ENCODE measurements around the gene ENTPD7.

ENTPD7 gene

DNA sequence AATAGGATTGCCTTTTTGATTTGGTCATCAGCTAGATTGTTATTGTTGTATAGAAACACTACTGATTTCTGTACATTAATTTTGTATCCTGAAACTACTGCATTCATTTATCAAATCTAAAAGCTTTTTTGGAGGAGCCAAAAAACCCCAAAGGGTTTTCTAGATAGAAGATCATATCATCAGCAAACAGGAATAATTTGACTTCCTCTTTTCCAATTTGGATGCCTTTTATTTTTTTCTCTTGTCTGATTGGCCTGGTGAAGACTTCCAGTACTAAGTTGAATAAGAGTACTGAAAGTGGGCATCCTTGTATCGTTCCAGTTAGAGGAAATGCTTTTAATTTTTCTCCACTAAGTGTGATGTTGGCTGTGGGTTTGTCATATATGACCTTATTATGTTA is 10.6 kb upstream of the ENTPD7 start:
- H3K4me3 ChIP-seq (replicated peaks; ENCODE audit: low read depth, low read length) = no peak overlapping the region
- TF ChIP-seq, protein P1, sequence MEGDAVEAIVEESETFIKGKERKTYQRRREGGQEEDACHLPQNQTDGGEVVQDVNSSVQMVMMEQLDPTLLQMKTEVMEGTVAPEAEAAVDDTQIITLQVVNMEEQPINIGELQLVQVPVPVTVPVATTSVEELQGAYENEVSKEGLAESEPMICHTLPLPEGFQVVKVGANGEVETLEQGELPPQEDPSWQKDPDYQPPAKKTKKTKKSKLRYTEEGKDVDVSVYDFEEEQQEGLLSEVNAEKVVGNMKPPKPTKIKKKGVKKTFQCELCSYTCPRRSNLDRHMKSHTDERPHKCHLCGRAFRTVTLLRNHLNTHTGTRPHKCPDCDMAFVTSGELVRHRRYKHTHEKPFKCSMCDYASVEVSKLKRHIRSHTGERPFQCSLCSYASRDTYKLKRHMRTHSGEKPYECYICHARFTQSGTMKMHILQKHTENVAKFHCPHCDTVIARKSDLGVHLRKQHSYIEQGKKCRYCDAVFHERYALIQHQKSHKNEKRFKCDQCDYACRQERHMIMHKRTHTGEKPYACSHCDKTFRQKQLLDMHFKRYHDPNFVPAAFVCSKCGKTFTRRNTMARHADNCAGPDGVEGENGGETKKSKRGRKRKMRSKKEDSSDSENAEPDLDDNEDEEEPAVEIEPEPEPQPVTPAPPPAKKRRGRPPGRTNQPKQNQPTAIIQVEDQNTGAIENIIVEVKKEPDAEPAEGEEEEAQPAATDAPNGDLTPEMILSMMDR (IDR thresholded peaks at IDR 0.05; ENCODE audit: low read length, missing control alignments) = no peak
- no peak for DNase-seq (ENCODE audit: low read depth)

DNA sequence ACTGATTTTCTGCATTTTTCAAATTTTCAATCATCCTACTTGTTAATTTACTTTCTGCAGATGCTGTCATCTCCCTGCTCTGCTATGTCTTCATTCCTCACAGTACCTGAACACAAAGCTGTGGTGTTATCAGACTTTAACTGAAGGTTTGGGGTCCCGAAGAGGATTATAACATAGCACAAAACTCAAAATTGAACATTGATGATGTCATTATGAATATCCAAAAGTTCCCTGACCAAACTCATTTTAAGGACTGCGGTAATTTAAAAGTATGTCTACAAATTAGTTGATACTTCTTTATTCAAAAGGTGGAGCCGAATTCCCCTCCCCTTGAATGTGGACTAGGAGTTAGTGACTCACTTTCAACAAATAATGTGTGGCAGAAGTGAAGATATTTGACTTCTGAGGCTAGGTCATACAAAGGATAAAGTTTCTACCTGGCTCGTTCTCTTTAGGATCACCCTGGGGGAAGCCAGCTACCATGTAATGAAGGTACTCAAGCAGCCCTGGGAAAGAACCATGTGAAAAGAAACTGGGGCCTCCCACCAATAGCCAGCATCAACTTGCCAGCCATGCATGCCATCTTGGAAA is 6.4 kb upstream of the ENTPD7 start:
- no peak for DNase-seq (ENCODE audit: low read depth)
- TF ChIP-seq, protein P1 (IDR thresholded peaks at IDR 0.05; ENCODE audit: low read length, missing control alignments) = no peak
- no peak overlapping the region for H3K4me3 ChIP-seq (replicated peaks; ENCODE audit: low read depth, low read length)

DNA sequence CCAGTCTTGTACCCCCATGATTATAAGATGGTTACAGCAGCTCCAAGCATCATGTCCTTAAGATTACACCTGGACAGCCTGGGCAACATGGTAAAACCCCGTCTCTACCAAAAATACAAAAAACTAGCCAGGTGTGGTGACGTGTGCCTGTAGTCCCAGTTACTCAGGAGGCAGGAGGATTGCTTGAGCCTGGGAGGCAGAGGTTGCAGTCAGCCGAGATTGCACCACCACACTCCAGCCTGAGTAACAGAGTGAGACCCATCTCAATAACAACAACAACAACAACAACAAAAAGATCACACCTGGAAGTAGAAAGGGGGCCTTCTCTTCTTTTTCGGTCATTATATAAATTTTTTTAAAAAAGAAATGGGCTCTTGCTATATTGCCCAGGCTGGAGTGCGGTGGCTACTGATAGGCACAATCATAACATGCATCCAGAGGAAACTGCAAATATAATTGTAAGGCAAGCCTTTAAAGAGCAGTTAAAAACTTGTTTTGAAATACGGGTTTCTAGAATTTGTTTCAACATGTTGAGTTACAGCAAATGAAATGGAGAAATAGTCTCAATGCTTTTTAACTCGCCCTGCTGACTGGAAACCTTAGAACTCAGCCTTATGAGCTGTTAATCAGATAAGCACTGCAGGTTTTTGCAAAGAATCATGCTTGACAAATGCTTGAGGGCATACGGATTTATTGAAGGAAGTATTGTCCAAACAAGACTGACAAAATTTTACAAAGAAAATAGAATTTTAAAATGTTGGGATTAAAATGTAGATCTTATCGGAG is 4.7 kb upstream of the ENTPD7 start:
- TF ChIP-seq, protein P1 (IDR thresholded peaks at IDR 0.05; ENCODE audit: low read length, missing control alignments) = no peak
- DNase-seq (ENCODE audit: low read depth) = no peak
- H3K4me3 ChIP-seq (replicated peaks; ENCODE audit: low read depth, low read length) = no peak overlapping the region

DNA sequence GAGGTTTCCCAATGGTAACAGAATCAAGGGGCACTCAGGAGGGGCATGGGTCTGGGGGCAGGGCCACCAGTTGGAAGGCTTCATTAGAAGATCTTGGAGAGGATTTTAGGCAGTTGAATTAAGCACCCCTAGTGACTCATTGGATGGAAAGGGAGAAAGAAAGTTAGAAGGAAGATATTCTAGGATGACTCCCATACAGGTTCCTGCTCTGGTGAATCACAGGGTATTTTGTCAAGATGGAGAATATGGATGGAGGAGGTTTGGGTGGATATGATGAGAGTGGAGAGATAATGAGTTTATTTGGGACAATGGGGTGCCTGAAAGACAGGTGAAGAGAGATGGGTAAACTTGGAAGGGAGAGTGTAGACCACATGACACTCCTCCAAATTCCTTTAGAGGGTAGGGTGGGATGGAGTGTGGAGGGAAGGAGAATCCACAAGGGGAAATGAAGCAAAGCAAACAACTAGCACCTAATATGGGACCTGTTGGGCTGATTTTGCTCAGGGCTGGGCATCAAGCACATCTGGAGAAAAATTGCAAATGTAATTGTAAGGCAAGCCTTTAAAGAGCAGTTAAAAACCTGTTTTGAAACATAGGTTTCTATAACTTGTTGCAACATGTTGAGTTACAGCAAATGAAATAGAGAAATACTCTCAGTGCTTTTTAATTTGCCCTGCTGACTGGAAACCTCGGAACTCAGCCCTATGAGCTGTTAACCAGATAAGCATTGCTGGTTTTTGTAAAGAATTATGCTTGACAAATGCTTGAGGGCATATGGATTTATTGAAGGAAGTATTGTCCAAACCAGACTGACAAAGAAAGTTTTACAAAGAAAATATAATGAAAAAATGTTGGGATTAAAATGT is 2.9 kb upstream of the ENTPD7 start:
- no peak for DNase-seq (ENCODE audit: low read depth)
- TF ChIP-seq, protein P1 (IDR thresholded peaks at IDR 0.05; ENCODE audit: low read length, missing control alignments) = no peak
- H3K4me3 ChIP-seq (replicated peaks; ENCODE audit: low read depth, low read length) = no peak overlapping the region

DNA sequence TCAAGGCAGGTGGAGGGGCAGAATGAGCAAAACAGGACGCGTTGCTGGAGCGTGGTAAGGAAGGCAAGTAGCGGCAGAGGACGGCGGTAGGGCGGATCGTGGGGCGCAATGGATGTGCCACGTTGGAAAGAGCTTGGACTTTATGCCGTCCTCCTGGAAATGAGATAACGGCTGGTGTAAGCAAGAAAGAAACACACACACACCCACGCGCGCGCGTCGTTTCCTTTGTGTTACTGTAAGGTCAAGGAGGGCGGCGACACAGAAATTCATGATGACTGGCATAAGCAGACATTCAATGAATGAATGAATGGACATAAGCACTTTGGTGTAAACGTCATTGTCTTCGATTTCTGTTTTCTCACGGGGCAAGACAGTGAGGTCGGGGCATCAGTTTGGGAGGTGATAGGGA is 683 bp upstream of the ENTPD7 start:
- DNase-seq (ENCODE audit: low read depth) = peak; percentile 49
- TF ChIP-seq, protein P1 (IDR thresholded peaks at IDR 0.05; ENCODE audit: low read length, missing control alignments) = no peak
- H3K4me3 ChIP-seq (replicated peaks; ENCODE audit: low read depth, low read length) = peak overlapping the region; percentile 89

DNA sequence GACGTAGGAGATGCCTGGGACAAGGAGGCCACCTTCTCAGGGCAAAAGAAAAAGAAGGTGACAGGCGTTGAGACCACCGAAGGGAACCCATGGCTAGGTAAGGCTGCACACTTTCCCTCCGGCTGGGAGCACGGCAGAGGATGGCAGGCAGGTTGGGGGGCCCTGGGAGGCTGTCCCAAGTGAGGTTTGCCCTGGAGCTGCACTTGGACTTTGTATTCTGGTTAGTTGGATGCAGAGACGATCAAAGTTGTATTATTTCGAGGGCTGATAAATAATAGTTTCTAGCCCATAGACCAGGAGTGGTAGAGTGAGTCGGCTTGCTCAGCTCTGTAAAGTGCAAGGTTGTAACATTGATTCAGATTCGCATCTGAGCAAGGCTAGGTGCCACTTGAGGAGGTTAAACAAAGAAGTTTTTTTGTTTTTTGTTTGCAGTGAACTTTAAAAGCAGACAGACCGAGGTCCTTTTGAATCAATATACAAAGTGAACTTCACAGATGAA is 608 bp downstream of the ENTPD7 start:
- TF ChIP-seq, protein P1 (IDR thresholded peaks at IDR 0.05; ENCODE audit: low read length, missing control alignments) = no peak
- DNase-seq (ENCODE audit: low read depth) = no peak
- peak overlapping the region; percentile 89 for H3K4me3 ChIP-seq (replicated peaks; ENCODE audit: low read depth, low read length)

All from fibroblast of pulmonary artery (primary cell).